Endothelial cell of umbilical vein (primary cell): ENCODE measurements around the gene ANKK1. TPM values are rescaled to one million over a fixed set of nuclear protein-coding genes. Genes with fewer than 3 reads are reported as not detected.

Experiments
- BruUV-seq: library from RNA; stranded (reverse); fragments of 400-500 nt; replicated peaks from 2 replicates; lab custom pipeline; 2021; lab: Mats Ljungman, UMichigan
- CTCF ChIA-PET: fragments of 300-600, 350-600 bp; sonication (Branson Sonifier 250); formaldehyde crosslinking; loops from one replicate; lab custom pipeline; 2021; ENCODE audit warnings: antibody characterized with exemption, inconsistent platforms; lab: Charles Lee
- POLR2A ChIA-PET: fragments of 300-600, 350-600 bp; sonication (Branson Sonifier 250); formaldehyde crosslinking; loops from one replicate; lab custom pipeline; 2021; ENCODE audit warnings: antibody characterized with exemption, inconsistent platforms; lab: Charles Lee
- DNase-seq: peaks from one replicate; pipeline ENCODE4 v3.0.0-alpha.2; 2011; ENCODE audit warnings: low read depth, low spot score
- FAIRE-seq: peaks from 2 replicates; lab custom pipeline; 2011; peaks lifted over from hg19 to GRCh38; lab: Jason Lieb, UNC
- H2AFZ ChIP-seq: 2 replicates; pipeline ENCODE4 v1.6.0; 2012; ENCODE audit warnings: low read depth, low read length, control low read depth, inconsistent platforms
- H3K27ac ChIP-seq: 2 replicates; pipeline ENCODE4 v1.5.1; 2011; ENCODE audit warnings: low read depth, mild to moderate bottlenecking, control low read depth, low read length, moderate library complexity; ENCODE audit not compliant: insufficient read depth
- H3K27me3 ChIP-seq, 2 experiments: 2 replicates each; pipeline versions ENCODE4 v1.6.0 to v1.6.1; 2011; ENCODE audit warnings: low read length in 2 of 2, mixed read lengths in 1 of 2; ENCODE audit not compliant: control insufficient read depth in 2 of 2, insufficient read depth in 2 of 2
- H3K36me3 ChIP-seq, 2 experiments: 2 replicates in 1 of 2; 3 replicates in 1 of 2; pipeline ENCODE4 v1.5.1; 2011; ENCODE audit warnings: low read length in 2 of 2, mild to moderate bottlenecking in 1 of 2, moderate library complexity in 1 of 2; ENCODE audit not compliant: control insufficient read depth in 2 of 2, insufficient read depth in 2 of 2; ENCODE audit errors: extremely low read depth in 1 of 2
- H3K4me1 ChIP-seq: 3 replicates; pipeline ENCODE4 v1.5.1; 2011; ENCODE audit warnings: mild to moderate bottlenecking, low read length; ENCODE audit not compliant: control insufficient read depth, insufficient read depth; ENCODE audit errors: extremely low read depth
- H3K4me2 ChIP-seq: 2 replicates; pipeline ENCODE4 v1.6.1; 2011; ENCODE audit warnings: low read length, control low read depth, mixed read lengths; ENCODE audit not compliant: insufficient read depth
- H3K4me3 ChIP-seq, 3 experiments: fragments of 200-600 bp in 1 of 3; sonication (generic), shearing (Covaris generic) in 1 of 3; replicated peaks in 1 of 3; 2 replicates each; pipeline ENCODE4 v1.5.1; 2011 to 2016; ENCODE audit warnings: control low read depth in 3 of 3, low read length in 3 of 3, mild to moderate bottlenecking in 2 of 3, inconsistent platforms in 1 of 3, low read depth in 1 of 3, moderate library complexity in 1 of 3; ENCODE audit not compliant: insufficient read depth in 1 of 3
- H3K79me2 ChIP-seq: 2 replicates; pipeline ENCODE4 v1.6.0; 2012; ENCODE audit warnings: low read length, inconsistent platforms; ENCODE audit not compliant: control insufficient read depth, insufficient read depth
- H3K9ac ChIP-seq: replicated peaks from 2 replicates; pipeline ENCODE3; 2011; ENCODE audit warnings: low read length, control low read depth; ENCODE audit not compliant: insufficient read depth; ENCODE audit errors: extremely low read depth
- H3K9me1 ChIP-seq: replicated peaks from 3 replicates; pipeline ENCODE4 v1.6.0; 2011; ENCODE audit warnings: mild to moderate bottlenecking, low read length; ENCODE audit not compliant: control insufficient read depth, insufficient read depth; ENCODE audit errors: extremely low read depth
- H3K9me3 ChIP-seq: replicated peaks from 2 replicates; pipeline ENCODE4 v1.5.1; 2012; ENCODE audit warnings: low read length, inconsistent platforms; ENCODE audit not compliant: control insufficient read depth, insufficient read depth
- H4K20me1 ChIP-seq: replicated peaks from 2 replicates; pipeline ENCODE3; 2011; ENCODE audit warnings: mild to moderate bottlenecking, low read length; ENCODE audit not compliant: control insufficient read depth, insufficient read depth; ENCODE audit errors: extremely low read depth
- CTCF ChIP-seq, 2 donors: IDR thresholded peaks; 1 replicate in 1 of 2; 2 replicates in 1 of 2; pipeline ENCODE4 v1.5.1; 2011; ENCODE audit warnings: low read length in 2 of 2, mild to moderate bottlenecking in 2 of 2, moderate library complexity in 2 of 2, control low read depth in 1 of 2, inconsistent platforms in 1 of 2, low read depth in 1 of 2; ENCODE audit not compliant: insufficient read depth in 1 of 2; ENCODE audit errors: extremely low read depth in 1 of 2
- EZH2 ChIP-seq: IDR thresholded peaks from 2 replicates; pipeline ENCODE4 v1.6.1; 2012; ENCODE audit warnings: borderline replicate concordance, low read depth, mild to moderate bottlenecking, moderate library complexity, low read length, inconsistent platforms; ENCODE audit not compliant: severe bottlenecking
- FOS ChIP-seq: IDR thresholded peaks from 2 replicates; pipeline ENCODE4 v1.6.1; 2011; ENCODE audit warnings: mild to moderate bottlenecking, low read length, moderate library complexity, borderline replicate concordance; ENCODE audit not compliant: insufficient read depth
- GATA2 ChIP-seq: IDR thresholded peaks from 2 replicates; pipeline ENCODE4 v1.7.0; 2011; ENCODE audit warnings: low read depth, mild to moderate bottlenecking, moderate library complexity, mixed read lengths, low read length; ENCODE audit not compliant: insufficient read length, insufficient read depth
- JUN ChIP-seq: IDR thresholded peaks from 2 replicates; pipeline ENCODE4 v1.6.1; 2011; ENCODE audit warnings: borderline replicate concordance, low read depth; ENCODE audit not compliant: insufficient read length, insufficient read depth
- MAX ChIP-seq: IDR thresholded peaks from 2 replicates; pipeline ENCODE4 v1.6.1; 2011; ENCODE audit not compliant: insufficient read depth, insufficient read length
- MYC ChIP-seq: IDR thresholded peaks from one replicate; pipeline ENCODE4 v1.6.1; 2011; ENCODE audit warnings: mild to moderate bottlenecking, low read depth, low read length
- POLR2A ChIP-seq: IDR thresholded peaks from 2 replicates; pipeline ENCODE4 v1.6.1; 2012; ENCODE audit warnings: low read depth, mild to moderate bottlenecking, control low read depth, low read length
- POLR2AphosphoS5 ChIP-seq: IDR thresholded peaks from 2 replicates; pipeline ENCODE4 v1.6.1; 2012; ENCODE audit warnings: low read depth, mild to moderate bottlenecking, control low read depth, low read length, moderate library complexity; ENCODE audit not compliant: insufficient read depth
- dilution Hi-C: fragments of 300-500 bp; cut with MboI; formaldehyde crosslinking; loops from one replicate; pipeline ENCODE4 v1.15.0; 2019; ENCODE audit warnings: low sequenced_read_pairs; ENCODE audit not compliant: extremely low pct_ligation_motif_present
- intact Hi-C: fragments of 100-400 bp; cut with micrococcal nuclease; formaldehyde crosslinking; loops from one replicate; pipeline ENCODE4 v1.10.0; 2022
- polyA plus RNA-seq, 4 experiments: library from polyadenylated mRNA; depleted of rRNA in 3 of 4; stranded (reverse) in 3 of 4; unstranded in 1 of 4; fragments of >200 nt; gene quantifications; 2 replicates each; pipeline versions ENCODE4 v1.2.1 to v1.2.3, GENCODE V29; 2011 to 2012; ENCODE audit warnings: missing spikeins in 1 of 4
- total RNA-seq: library from RNA; stranded (reverse); gene quantifications from 2 replicates; pipeline ENCODE4 v1.2.3, GENCODE V29; 2021

ANKK1 gene
- total and polyA plus RNA-seq, 2 donors (not counting 3 experiments of a cell fraction or from before 2014, with no cell fraction given), result not detected

- CTCF ChIA-PET, result no interaction called here
- Histone ChIP-seq H3K4me3 (no peak overlapping the region), H3K4me2 (no peak overlapping the region), H3K9ac (no peak overlapping the region), H3K4me1 (no peaks in the 10 kb centered on the region), H3K9me1 (no peaks in the 10 kb centered on the region), H3K27me3 (no peaks in the 10 kb centered on the region), H2AFZ (no peak overlapping the region), H3K27ac (no peak overlapping the region), H3K79me2 (no peaks in the 10 kb centered on the region), H3K9me3 (no peaks in the 10 kb centered on the region), H3K36me3 (no peaks in the 10 kb centered on the region), H4K20me1 (peaks cover 2% of the 10 kb centered on the region)
- intact Hi-C loops, result no loop called here
- no TSS peak for BruUV-seq
- FAIRE-seq (no peak), DNase-seq (no peak)
- dilution Hi-C loops, result no loop called here
- POLR2A ChIA-PET, result no interaction called here
- TF ChIP-seq EZH2, result no peak
Observed at GRCh38 chr11:113448316-113448677, 60.7 kb downstream of the ANKK1 start.

GRCh38 chr11:113449743-113450142 lies 62.2 kb downstream of the ANKK1 start:
- H3K4me2 ChIP-seq, result no peak overlapping the region
- H3K4me3 ChIP-seq, result no peak overlapping the region
- no peaks in the 10 kb centered on the region for H3K9me3 ChIP-seq
- H3K9ac ChIP-seq, result no peak overlapping the region
- peaks cover 2% of the 10 kb centered on the region for H4K20me1 ChIP-seq
- no peaks in the 10 kb centered on the region for H3K27me3 ChIP-seq
- POLR2A ChIA-PET, result no interaction called here
- dilution Hi-C loops, result no loop called here
- BruUV-seq, result no TSS peak
- no peak for TF ChIP-seq POLR2A
- TF ChIP-seq MYC, result no peak
- no peak for TF ChIP-seq POLR2AphosphoS5
- TF ChIP-seq EZH2, result no peak
- TF ChIP-seq FOS, result no peak
- no peak for TF ChIP-seq MAX
- TF ChIP-seq GATA2, result no peak
- TF ChIP-seq CTCF (IDR thresholded peaks at IDR 0.05; ENCODE audit: extremely low read depth in 1 of 2, insufficient read depth in 1 of 2, low read depth in 1 of 2, low read length in 2 of 2), result no peak
- no peak for TF ChIP-seq JUN
- H3K4me1 ChIP-seq, result no peaks in the 10 kb centered on the region
- no peaks in the 10 kb centered on the region for H3K36me3 ChIP-seq
- DNase-seq (no peak), FAIRE-seq (no peak)
- no peaks in the 10 kb centered on the region for H3K79me2 ChIP-seq
- H2AFZ ChIP-seq, result no peak overlapping the region
- CTCF ChIA-PET, result no interaction called here
- intact Hi-C loops, result no loop called here
- H3K9me1 ChIP-seq, result no peaks in the 10 kb centered on the region
- no peak overlapping the region for H3K27ac ChIP-seq
